Esophagus squamous epithelium (tissue), 4 donors: ENCODE data around the gene POU2F1.

ENCODE experiments used
- POLR2A ChIP-seq, 4 donors: fragments of 450-650 bp; IDR thresholded peaks; one replicate each; pipeline ENCODE4 v1.6.1; 2017; ENCODE audit warnings: antibody characterized with exemption in 4 of 4, mild to moderate bottlenecking in 4 of 4, moderate library complexity in 3 of 4
- TF ChIP-seq, protein P1 (sequence below), 6 experiments: fragments of 450-650 bp in 4 of 6; fragments of 200-600 bp in 2 of 6; sonication (generic) in 2 of 6; IDR thresholded peaks; one replicate each; pipeline ENCODE4 v1.5.1; 2016 to 2019; ENCODE audit warnings: antibody characterized with exemption in 6 of 6, mild to moderate bottlenecking in 4 of 6, moderate library complexity in 4 of 6

DNA sequence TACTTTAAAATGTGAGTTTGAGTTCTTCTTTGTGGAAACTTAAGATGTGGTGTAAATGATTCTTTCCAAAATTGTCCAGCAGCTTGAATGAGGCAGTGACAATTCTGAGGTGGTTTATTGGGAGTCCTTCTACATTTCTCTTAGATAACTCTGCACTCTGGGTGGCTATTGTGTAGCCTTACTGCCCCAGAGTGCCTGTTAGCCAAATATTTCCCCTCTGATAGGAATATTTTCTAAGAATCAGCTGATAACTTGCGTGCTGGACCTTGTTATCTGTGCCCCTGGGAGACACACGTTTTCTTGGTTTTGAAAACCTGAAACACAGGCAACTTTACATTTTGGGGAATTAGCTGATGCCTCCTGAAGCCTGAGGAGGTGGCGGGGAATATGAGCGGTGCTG, 206.0 kb downstream of the POU2F1 start:
- TF ChIP-seq, protein P1, sequence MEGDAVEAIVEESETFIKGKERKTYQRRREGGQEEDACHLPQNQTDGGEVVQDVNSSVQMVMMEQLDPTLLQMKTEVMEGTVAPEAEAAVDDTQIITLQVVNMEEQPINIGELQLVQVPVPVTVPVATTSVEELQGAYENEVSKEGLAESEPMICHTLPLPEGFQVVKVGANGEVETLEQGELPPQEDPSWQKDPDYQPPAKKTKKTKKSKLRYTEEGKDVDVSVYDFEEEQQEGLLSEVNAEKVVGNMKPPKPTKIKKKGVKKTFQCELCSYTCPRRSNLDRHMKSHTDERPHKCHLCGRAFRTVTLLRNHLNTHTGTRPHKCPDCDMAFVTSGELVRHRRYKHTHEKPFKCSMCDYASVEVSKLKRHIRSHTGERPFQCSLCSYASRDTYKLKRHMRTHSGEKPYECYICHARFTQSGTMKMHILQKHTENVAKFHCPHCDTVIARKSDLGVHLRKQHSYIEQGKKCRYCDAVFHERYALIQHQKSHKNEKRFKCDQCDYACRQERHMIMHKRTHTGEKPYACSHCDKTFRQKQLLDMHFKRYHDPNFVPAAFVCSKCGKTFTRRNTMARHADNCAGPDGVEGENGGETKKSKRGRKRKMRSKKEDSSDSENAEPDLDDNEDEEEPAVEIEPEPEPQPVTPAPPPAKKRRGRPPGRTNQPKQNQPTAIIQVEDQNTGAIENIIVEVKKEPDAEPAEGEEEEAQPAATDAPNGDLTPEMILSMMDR (IDR thresholded peaks at IDR 0.05), result no peak
- TF ChIP-seq POLR2A (IDR thresholded peaks at IDR 0.05), result no peak
